ENCODE data around the gene IL6. TPM values are rescaled to one million over a fixed set of nuclear protein-coding genes. Genes with fewer than 3 reads are reported as not detected.

Gene IL6
- polyA plus RNA-seq, 1 donor (not counting 4 experiments of a cell fraction or from before 2014, with no cell fraction given) = 5.0 TPM

- Histone ChIP-seq H3K4me1 (ENCODE audit: control insufficient read depth, extremely low read depth, insufficient read depth, low read length) (no peaks in the 10 kb centered on the region), H4K20me1 (ENCODE audit: control insufficient read depth, extremely low read depth, insufficient read depth, low read length) (no peaks in the 10 kb centered on the region), H3K36me3 (ENCODE audit: control insufficient read depth in 2 of 2, extremely low read depth in 1 of 2, insufficient read depth in 2 of 2, low read length in 2 of 2) (no peaks in the 10 kb centered on the region), H3K4me2 (ENCODE audit: control insufficient read depth, extremely low read depth, insufficient read depth, low read depth, low read length) (no peak overlapping the region), H3K4me3 (ENCODE audit: control insufficient read depth in 2 of 3, extremely low read depth in 1 of 3, insufficient read depth in 2 of 3, low read depth in 1 of 3, low read length in 3 of 3) (no peak overlapping the region), H3K27me3 (ENCODE audit: control insufficient read depth, extremely low read depth, insufficient read depth, low read length) (no peaks in the 10 kb centered on the region), H2AFZ (ENCODE audit: control insufficient read depth, low read length) (no peak overlapping the region), H3K27ac (ENCODE audit: control insufficient read depth, insufficient read depth, low read length) (no peak overlapping the region), H3K9ac (ENCODE audit: control insufficient read depth, extremely low read depth, insufficient read depth, low read length) (no peak overlapping the region), H3K9me3 (ENCODE audit: control insufficient read depth, low read depth, low read length) (no peaks in the 10 kb centered on the region), H3K79me2 (ENCODE audit: control insufficient read depth, insufficient read depth, low read length) (no peaks in the 10 kb centered on the region), H3K9me1 (ENCODE audit: control insufficient read depth, extremely low read depth, insufficient read depth, low read length) (no peaks in the 10 kb centered on the region)
- DNase-seq (ENCODE audit: low read depth, low spot score) (no peak), FAIRE-seq (no peak)
- TF ChIP-seq CTCF (optimal IDR thresholded peaks at IDR 0.05 in 1 of 3, IDR thresholded peaks at IDR 0.05 in 1 of 3, conservative IDR thresholded peaks at IDR 0.05 in 1 of 3; ENCODE audit: extremely low read depth in 1 of 3, insufficient read depth in 2 of 3, low read length in 3 of 3) = no peak
- dilution Hi-C loops (cut with MboI; ENCODE audit: extremely low pct_ligation_motif_present, low sequenced_read_pairs) = no loop called here
These were observed 43.6 kb upstream of the IL6 start for GRCh38 chr7:22683379-22683778.

GRCh38 chr7:22686620-22687019 is 40.4 kb upstream of the IL6 start:
- no peaks in the 10 kb centered on the region for H4K20me1 ChIP-seq (ENCODE audit: control insufficient read depth, extremely low read depth, insufficient read depth, low read length)
- no peaks in the 10 kb centered on the region for H3K79me2 ChIP-seq (ENCODE audit: control insufficient read depth, insufficient read depth, low read length)
- H3K4me1 ChIP-seq (ENCODE audit: control insufficient read depth, extremely low read depth, insufficient read depth, low read length) = no peaks in the 10 kb centered on the region
- H3K4me2 ChIP-seq (ENCODE audit: control insufficient read depth, extremely low read depth, insufficient read depth, low read depth, low read length) = no peak overlapping the region
- dilution Hi-C loops (cut with MboI; ENCODE audit: extremely low pct_ligation_motif_present, low sequenced_read_pairs) = no loop called here
- no peak for DNase-seq (ENCODE audit: low read depth, low spot score)
- H3K9me3 ChIP-seq (ENCODE audit: control insufficient read depth, low read depth, low read length) = no peaks in the 10 kb centered on the region
- no peak for TF ChIP-seq EZH2 (IDR thresholded peaks at IDR 0.05; ENCODE audit: low read length)
- no peak for TF ChIP-seq CTCF (optimal IDR thresholded peaks at IDR 0.05 in 1 of 3, IDR thresholded peaks at IDR 0.05 in 1 of 3, conservative IDR thresholded peaks at IDR 0.05 in 1 of 3; ENCODE audit: extremely low read depth in 1 of 3, insufficient read depth in 2 of 3, low read length in 3 of 3)
- H3K9me1 ChIP-seq (ENCODE audit: control insufficient read depth, extremely low read depth, insufficient read depth, low read length) = no peaks in the 10 kb centered on the region
- H3K27me3 ChIP-seq (ENCODE audit: control insufficient read depth, extremely low read depth, insufficient read depth, low read length) = no peaks in the 10 kb centered on the region
- no peaks in the 10 kb centered on the region for H3K36me3 ChIP-seq (ENCODE audit: control insufficient read depth in 2 of 2, extremely low read depth in 1 of 2, insufficient read depth in 2 of 2, low read length in 2 of 2)
- no peak overlapping the region for H2AFZ ChIP-seq (ENCODE audit: control insufficient read depth, low read length)
- H3K4me3 ChIP-seq (ENCODE audit: control insufficient read depth in 2 of 3, extremely low read depth in 1 of 3, insufficient read depth in 2 of 3, low read depth in 1 of 3, low read length in 3 of 3) = no peak overlapping the region
- FAIRE-seq = no peak
- H3K9ac ChIP-seq (ENCODE audit: control insufficient read depth, extremely low read depth, insufficient read depth, low read length) = no peak overlapping the region
- no peak overlapping the region for H3K27ac ChIP-seq (ENCODE audit: control insufficient read depth, insufficient read depth, low read length)

Data from keratinocyte (primary cell).